Stimulated activated CD8-positive, alpha-beta memory T cell treated with anti-CD3 and anti-CD28 coated beads, Interleukin-7, amount 100 ng/mL, for 48 hours (primary cell): ENCODE data around the gene SAA4.
"Not testable (repeated sequence)": the region's sequence is repeated elsewhere in the genome, so short reads cannot be mapped to it uniquely, and the experiment has no call there.

ENCODE experiments used
- DNase-seq, 2 donors: peaks; one replicate each; pipeline ENCODE4 v3.0.0-alpha.2; 2020; ENCODE audit warnings: low read depth in 1 of 2; ENCODE audit errors: extremely low read depth in 1 of 2

SAA4 gene

DNA sequence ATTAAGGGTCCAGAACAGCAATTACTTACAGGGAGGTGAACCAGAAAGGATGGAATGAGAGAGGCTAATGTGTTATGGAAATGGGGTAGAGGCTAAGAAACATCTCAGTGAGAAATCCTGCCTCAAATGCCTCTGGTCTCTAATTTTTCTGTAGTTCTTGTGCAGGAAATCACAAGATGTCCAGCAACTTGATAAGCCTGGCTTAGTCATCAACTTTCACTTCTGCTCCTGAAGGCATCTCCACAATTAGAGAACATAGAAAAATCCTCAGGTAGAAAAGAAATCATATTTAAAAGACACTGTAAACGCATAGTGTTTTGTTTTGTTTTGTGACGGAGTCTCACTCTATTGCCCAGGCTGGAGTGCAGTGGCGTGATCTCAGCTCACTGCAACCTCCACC lies 45.2 kb downstream of the SAA4 start:
- DNase-seq, result no peak

DNA sequence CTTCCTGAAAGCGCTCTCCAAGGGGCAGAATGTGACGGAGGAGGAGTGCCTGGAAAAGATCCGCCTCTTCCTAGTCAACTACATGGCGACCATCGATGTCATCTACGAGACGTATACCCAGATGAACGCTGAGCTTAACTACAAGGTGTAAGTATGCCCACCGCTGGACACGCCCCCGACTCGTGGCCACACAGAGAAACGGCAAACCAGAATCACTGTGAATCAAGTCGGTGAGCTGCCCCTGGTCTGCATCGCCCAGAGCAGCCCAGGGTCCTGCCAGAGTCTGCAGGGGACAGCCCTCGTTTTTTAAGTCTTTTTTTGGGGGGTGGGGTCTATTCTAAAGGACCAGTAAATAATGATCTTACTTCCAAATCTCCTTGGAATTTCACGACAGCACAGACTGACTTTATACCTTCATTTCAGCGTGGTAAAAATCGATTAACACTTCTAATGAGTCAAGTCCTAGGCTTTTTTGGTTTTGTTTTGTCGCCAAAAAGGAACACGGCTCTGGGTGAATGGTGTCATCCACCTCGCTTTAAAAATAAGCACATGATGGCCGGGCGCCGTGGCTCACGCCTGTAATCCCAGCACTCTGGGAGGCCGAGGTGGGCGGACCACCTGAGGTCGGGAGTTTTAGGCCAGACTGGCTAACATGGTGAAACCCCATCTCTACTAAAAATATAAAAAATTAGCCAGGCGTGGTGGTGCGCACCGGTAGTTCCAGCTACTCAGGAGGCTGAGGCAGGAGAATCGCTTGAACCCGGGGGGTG lies 46.9 kb downstream of the SAA4 start:
- not testable (repeated sequence) for DNase-seq

DNA sequence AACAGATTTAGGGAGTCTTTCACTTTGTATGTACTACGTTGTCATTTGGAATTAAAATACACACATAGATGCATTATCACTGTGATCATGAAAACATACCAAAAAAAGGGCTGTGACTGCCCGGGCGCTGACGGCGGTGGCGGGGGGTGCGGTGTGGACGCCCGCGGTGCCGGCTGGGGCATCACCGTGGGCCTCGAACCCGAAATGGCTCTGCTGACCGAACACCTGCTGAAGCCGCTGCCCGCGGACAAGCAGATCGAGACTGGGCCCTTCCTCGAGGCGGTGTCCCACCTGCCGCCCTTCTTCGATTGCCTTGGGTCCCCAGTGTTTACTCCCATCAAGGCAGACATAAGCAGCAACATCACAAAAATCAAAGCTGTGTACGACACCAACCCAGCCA lies 47.8 kb downstream of the SAA4 start:
- DNase-seq, result no peak
